Osteoblast (primary cell): ENCODE measurements around the gene HP. TPM values are rescaled to one million over a fixed set of nuclear protein-coding genes. Genes with fewer than 3 reads are reported as not detected.
"Not testable (repeated sequence)": the region's sequence is repeated elsewhere in the genome, so short reads cannot be mapped to it uniquely, and the experiment has no call there.

Source experiments
- DNase-seq: peaks from one replicate; pipeline ENCODE4 v3.0.0; 2011; ENCODE audit warnings: low spot score, mixed read lengths; ENCODE audit not compliant: insufficient read length; ENCODE audit errors: missing footprints
- H2AFZ ChIP-seq: 2 replicates; pipeline ENCODE4 v1.6.0; 2011; ENCODE audit warnings: mild to moderate bottlenecking, low read length
- H3K27ac ChIP-seq: 2 replicates; pipeline ENCODE4 v1.5.1; 2011; ENCODE audit warnings: mild to moderate bottlenecking, low read depth, low read length, moderate library complexity
- H3K27me3 ChIP-seq: 2 replicates; pipeline ENCODE4 v1.6.0; 2012; ENCODE audit warnings: mild to moderate bottlenecking, control low read depth, inconsistent platforms, low read length, moderate library complexity; ENCODE audit not compliant: insufficient read depth
- H3K36me3 ChIP-seq: 2 replicates; pipeline ENCODE4 v1.5.1; 2011; ENCODE audit warnings: mild to moderate bottlenecking, low read length, control low read depth, moderate library complexity; ENCODE audit not compliant: insufficient read depth
- H3K4me1 ChIP-seq: 2 replicates; pipeline ENCODE4 v1.5.1; 2011; ENCODE audit warnings: mild to moderate bottlenecking, low read length, control low read depth, moderate library complexity; ENCODE audit not compliant: insufficient read depth
- H3K4me2 ChIP-seq: 2 replicates; pipeline ENCODE4 v1.6.0; 2011; ENCODE audit warnings: mild to moderate bottlenecking, low read length; ENCODE audit not compliant: insufficient read depth
- H3K4me3 ChIP-seq: fragments of 200-600 bp; sonication (generic); 3 replicates; pipeline ENCODE4 v1.5.1; 2012; ENCODE audit warnings: mild to moderate bottlenecking, low read length, inconsistent platforms; ENCODE audit not compliant: insufficient read depth
- H3K79me2 ChIP-seq: 2 replicates; pipeline ENCODE4 v1.6.0; 2012; ENCODE audit warnings: mild to moderate bottlenecking, low read length, control low read depth, inconsistent platforms; ENCODE audit not compliant: insufficient read depth
- H3K9me3 ChIP-seq: 2 replicates; pipeline ENCODE4 v1.5.1; 2011; ENCODE audit warnings: low read depth, low read length, control low read depth
- H4K20me1 ChIP-seq: 2 replicates; pipeline ENCODE4 v1.6.0; 2012; ENCODE audit warnings: mild to moderate bottlenecking, low read length, control low read depth; ENCODE audit not compliant: insufficient read depth
- CTCF ChIP-seq: IDR thresholded peaks from 2 replicates; pipeline ENCODE4 v1.5.1; 2011; ENCODE audit warnings: mild to moderate bottlenecking, low read depth, low read length, moderate library complexity; ENCODE audit errors: extremely low read depth
- total RNA-seq: library from RNA; depleted of rRNA; stranded (reverse); fragments of >200 nt; gene quantifications from 2 replicates; pipeline ENCODE4 v1.2.3, GENCODE V29; 2012

The HP gene, protein sequence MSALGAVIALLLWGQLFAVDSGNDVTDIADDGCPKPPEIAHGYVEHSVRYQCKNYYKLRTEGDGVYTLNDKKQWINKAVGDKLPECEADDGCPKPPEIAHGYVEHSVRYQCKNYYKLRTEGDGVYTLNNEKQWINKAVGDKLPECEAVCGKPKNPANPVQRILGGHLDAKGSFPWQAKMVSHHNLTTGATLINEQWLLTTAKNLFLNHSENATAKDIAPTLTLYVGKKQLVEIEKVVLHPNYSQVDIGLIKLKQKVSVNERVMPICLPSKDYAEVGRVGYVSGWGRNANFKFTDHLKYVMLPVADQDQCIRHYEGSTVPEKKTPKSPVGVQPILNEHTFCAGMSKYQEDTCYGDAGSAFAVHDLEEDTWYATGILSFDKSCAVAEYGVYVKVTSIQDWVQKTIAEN
- not detected in 2 replicates for total RNA-seq

DNA sequence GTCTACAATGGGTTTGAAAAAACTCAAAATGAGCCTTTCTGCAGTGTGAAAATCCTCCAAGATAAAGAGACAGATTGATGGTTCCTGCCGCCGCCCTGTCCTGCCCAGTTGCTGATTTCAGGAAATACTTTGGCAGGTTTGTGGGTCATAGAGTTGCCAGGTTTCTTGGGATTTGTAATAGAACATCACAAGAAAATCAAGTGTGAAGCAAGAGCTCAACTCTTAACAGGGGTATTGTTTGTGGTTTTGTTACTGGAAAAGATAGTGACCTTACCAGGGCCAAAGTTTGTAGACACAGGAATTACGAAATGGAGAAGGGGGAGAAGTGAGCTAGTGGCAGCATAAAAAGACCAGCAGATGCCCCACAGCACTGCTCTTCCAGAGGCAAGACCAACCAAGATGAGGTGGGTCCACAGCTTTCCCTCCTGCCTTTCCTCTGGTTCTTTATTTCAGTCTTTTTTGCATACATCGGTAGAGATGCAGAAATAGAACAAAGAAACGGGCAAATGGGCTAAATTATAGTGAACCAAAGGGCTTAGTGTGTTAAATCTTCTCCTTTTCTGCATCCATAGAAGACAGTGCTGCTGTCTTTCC is at the start of gene HP:
Gene HP, plus strand, starts transcription at position 252 of the 594 bp plus-strand sequence. Its CDS starts 148 bp downstream, at position 400.
- H2AFZ ChIP-seq, DNase-seq, H3K4me3 ChIP-seq, H3K27ac ChIP-seq, H3K4me2 ChIP-seq, H3K4me1 ChIP-seq, H3K27me3 ChIP-seq, H3K79me2 ChIP-seq, H4K20me1 ChIP-seq, H3K36me3 ChIP-seq, H3K9me3 ChIP-seq: not testable (repeated sequence)

GRCh38 chr16:72008065-72008423 is 46.3 kb upstream of the HP start:
- not testable (repeated sequence) for H2AFZ ChIP-seq, DNase-seq, H3K79me2 ChIP-seq

DNA sequence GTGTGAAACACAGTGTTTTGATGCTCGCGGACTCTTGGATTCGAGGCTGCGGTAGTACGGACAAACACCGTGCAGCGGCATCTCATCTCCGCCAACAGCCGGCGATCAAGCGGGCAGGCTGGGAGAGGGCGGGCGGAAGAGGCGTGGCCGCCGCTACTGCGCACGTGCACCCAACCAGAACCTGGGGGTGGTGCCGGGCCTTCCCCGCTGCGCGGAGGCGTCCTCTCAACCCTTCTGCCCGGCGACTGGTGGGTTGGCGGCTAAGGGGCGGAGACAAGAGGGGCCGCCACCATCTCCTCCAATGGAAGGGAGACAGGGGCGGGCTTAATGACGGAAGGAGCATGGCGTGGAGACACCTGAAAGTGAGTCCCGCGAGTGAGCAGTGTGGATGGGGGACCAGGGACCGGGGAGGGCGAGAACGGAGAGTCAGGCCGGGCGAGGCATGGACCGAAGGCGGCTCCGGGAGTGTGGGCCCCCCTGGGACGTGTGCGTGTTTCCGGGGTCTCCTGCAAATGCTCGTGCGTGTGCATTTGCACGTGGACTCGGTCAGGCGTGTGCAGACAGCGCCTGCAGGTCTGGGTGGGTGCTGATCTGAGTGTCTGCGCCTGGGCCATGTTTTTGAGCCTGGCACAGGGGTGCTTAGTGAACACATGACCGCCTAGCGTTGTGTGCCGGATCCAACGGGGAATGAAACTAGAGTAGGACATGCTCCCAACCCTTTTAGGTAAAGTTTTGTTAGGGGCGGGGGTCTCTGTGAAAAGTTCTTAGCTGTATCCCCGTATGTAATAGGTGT is 45.7 kb upstream of the HP start, which contains the start of gene DHODH:
Gene DHODH, plus strand, starts transcription at position 321 of the 793 bp plus-strand sequence. Its CDS starts 21 bp downstream, at position 342.
- peak; percentile 99 for DNase-seq
- TF ChIP-seq CTCF, result no peak
- Histone ChIP-seq H4K20me1 (peaks cover 3% of the 10 kb centered on the region), H3K79me2 (no peaks in the 10 kb centered on the region), H3K36me3 (no peaks in the 10 kb centered on the region), H3K4me2 (peak within 1 kb of the TSS; percentile 85), H2AFZ (peak within 1 kb of the TSS; percentile 99), H3K27me3 (no peaks in the 10 kb centered on the region), H3K4me1 (peaks cover 2% of the 10 kb centered on the region), H3K27ac (peak within 1 kb of the TSS; percentile 69), H3K4me3 (peak within 1 kb of the TSS; percentile 100), H3K9me3 (no peaks in the 10 kb centered on the region)

More at GRCh38 chr16:72008065-72008423, 46.3 kb upstream of the HP start:
- H4K20me1 ChIP-seq, H3K4me1 ChIP-seq, H3K27me3 ChIP-seq, H3K36me3 ChIP-seq, H3K9me3 ChIP-seq, H3K27ac ChIP-seq: not testable (repeated sequence)
- H3K4me3 ChIP-seq, result peak overlapping the region; percentile 100
- H3K4me2 ChIP-seq, result peak overlapping the region; percentile 85

DNA sequence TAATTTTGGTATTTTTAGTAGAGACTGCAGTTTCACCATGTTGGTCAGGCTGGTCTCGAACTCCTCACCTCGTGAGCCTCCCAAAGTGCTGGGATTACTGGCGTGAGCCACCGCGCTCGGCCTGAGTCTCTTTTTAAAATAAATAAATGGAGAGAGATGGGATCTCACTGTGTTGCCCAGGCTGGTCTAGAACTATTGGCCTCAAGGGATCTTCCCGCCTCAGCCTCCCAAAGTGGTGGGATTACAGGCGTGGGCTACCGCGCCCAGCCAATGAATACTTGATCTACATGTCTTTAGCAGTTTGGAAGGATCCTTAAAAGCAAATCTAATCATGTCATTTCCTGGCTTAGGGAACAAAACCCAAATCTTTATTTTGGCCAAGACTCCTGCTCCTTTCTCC is 44.5 kb upstream of the HP start:
- Histone ChIP-seq H3K27me3 (no peaks in the 10 kb centered on the region), H4K20me1 (peaks cover 3% of the 10 kb centered on the region), H3K9me3 (no peaks in the 10 kb centered on the region), H2AFZ (no peak overlapping the region), H3K4me3 (no peak overlapping the region), H3K79me2 (no peaks in the 10 kb centered on the region), H3K4me1 (peaks cover 8% of the 10 kb centered on the region), H3K4me2 (no peak overlapping the region), H3K36me3 (no peaks in the 10 kb centered on the region), H3K27ac (no peak overlapping the region)
- DNase-seq, result no peak
- TF ChIP-seq CTCF, result no peak
